CD4-positive, alpha-beta T cell treated with Interleukin-6 for 4 hours (primary cell): ENCODE results near the gene KRTAP12-1.
"Not testable (repeated sequence)": the region's sequence is repeated elsewhere in the genome, so short reads cannot be mapped to it uniquely, and the experiment has no call there.

ENCODE experiments used
- DNase-seq: peaks from one replicate; pipeline ENCODE4 v3.0.0-alpha.2; 2020; ENCODE audit warnings: mixed read lengths

The KRTAP12-1 gene

DNA sequence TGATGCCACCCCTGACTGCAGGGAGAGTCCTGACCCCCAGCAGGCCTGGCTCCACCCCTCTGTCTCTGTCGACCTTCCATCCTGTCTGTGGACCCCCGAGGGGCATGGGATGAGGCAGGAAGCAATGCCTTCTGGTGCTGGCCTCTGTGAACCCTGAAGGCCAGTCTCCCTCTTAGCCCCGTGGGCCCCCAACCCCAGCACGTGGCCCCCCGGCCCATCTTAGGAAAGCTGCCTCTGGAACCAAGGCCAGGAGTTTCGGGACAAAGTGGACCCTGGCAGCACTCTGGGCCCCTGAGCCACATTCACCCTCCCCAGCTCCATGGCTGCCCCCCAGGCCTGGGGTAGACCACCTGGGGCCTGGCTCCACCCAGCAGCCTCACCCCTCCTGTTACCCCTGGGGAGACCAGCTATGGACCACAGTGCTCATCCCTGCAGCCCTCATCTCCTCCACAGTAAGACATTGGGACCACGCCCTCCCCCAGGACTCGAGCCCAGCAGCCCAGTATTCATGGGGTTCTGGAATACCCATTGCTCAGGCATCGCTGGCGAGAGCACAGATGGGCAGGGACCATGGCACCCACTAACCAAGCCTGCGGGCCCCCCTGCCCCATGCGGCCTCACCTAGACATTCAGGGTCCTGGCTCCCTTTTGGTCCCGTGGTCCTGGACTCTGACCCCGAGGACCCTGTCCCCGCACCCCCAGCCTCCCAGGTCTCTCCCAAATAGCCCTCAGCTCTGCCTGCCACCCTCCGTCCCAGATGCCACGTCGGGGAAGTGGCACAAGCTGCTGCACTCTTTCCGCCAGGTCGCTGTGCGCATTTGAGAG lies 43.2 kb downstream of the KRTAP12-1 start:
- not testable (repeated sequence) for DNase-seq

- not testable (repeated sequence) for DNase-seq
Observed at GRCh38 chr21:44637851-44638348, 44.1 kb downstream of the KRTAP12-1 start.

DNA sequence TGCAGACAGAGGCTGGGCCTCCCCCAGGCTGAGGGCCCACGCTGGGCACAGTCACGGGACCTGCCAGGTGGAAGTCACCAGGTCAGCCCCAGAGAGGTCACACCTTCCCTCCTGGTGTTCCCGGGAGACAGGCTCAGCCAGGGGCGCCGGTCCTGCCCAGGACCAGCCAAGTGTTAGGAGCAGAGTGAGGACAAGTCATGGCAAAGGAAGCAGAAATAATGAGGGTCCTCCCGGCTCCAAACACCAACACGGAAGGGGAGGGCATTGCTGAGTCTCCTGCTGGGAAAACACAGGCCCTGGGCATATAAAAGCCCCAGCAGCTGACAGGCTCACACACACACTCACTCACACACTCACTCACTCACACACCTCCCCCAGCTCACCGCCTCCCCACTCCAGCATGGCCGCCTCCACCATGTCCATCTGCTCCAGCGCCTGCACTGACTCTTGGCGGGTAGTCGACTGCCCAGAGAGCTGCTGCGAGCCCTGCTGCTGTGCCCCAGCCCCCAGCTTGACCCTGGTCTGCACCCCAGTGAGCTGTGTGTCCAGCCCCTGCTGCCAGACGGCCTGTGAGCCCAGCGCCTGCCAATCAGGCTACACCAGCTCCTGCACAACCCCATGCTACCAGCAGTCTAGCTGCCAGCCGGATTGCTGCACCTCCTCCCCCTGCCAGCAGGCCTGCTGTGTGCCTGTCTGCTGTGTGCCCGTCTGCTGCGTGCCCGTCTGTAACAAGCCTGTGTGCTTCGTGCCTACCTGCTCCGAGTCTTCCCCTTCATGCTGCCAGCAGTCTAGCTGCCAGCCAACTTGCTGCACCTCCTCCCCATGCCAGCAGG lies 44.7 kb downstream of the KRTAP12-1 start, which contains the start of gene KRTAP10-10:
KRTAP10-10 (plus strand) TSS at position 339 of the 833 bp plus-strand sequence; CDS start at position 401, 62 bp downstream.
- no peak for DNase-seq

DNA sequence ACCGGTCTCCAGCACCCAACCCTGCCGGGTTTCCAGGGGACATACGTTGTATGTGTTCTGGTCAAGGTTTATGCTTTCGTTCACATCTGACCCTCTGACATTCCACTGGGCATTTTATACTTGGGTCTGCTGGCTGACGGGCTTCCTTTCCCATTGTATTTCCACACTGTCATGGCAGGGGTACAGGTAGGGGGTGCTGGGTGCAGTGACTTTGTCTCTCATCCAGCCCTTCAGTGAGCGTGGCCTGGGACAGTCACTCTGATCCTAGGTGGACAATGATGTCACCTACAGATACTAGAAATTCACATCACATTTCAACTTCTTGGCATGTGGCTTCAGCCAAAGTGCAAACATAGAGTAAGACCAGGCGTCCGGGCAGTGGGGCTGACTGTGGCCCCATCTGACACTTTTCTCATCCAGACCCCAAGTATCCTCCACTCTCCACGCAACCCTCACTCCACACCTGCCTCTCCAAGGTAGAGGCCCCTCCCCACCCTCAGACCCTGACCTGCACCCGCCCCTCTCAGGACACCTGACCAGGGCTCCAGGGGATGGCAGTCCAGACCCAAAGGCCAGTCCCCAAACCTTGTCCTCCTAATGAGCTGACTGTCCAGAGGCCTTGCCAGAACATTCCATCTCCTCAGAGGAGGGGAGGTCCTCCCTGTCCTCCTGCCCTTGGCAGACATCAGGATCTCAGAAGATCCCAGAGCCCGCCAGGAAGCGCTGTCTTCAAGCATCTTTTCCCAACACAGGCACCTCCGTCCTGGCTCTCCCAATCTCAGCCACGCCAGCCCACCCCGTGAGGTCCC lies 45.5 kb downstream of the KRTAP12-1 start:
- DNase-seq: no peak

- DNase-seq: no peak
Observed at GRCh38 chr21:44632067-44632466, 49.9 kb downstream of the KRTAP12-1 start.
